ENCODE results near the gene SLC34A3. TPM values are rescaled to one million over a fixed set of nuclear protein-coding genes. Genes with fewer than 3 reads are reported as not detected.

Gene SLC34A3
- total RNA-seq, 1 donor from 2014 or later: not detected

- H3K4me3 ChIP-seq (ENCODE audit: low read depth, low read length): no peak overlapping the region
- DNase-seq (ENCODE audit: low read depth): no peak
- TF ChIP-seq CTCF (conservative IDR thresholded peaks at IDR 0.05; ENCODE audit: low read depth, low read length): no peak
Measured at GRCh38 chr9:137266585-137267453, 36.1 kb downstream of the SLC34A3 start.

GRCh38 chr9:137267933-137268355, 37.2 kb downstream of the SLC34A3 start:
- TF ChIP-seq CTCF (conservative IDR thresholded peaks at IDR 0.05; ENCODE audit: low read depth, low read length): no peak
- H3K4me3 ChIP-seq (ENCODE audit: low read depth, low read length): no peak overlapping the region
- DNase-seq (ENCODE audit: low read depth): no peak

GRCh38 chr9:137268538-137269201, 38.0 kb downstream of the SLC34A3 start:
- TF ChIP-seq CTCF (conservative IDR thresholded peaks at IDR 0.05; ENCODE audit: low read depth, low read length): no peak
- no peak overlapping the region for H3K4me3 ChIP-seq (ENCODE audit: low read depth, low read length)
- DNase-seq (ENCODE audit: low read depth): no peak

GRCh38 chr9:137269231-137269772, 38.6 kb downstream of the SLC34A3 start:
- H3K4me3 ChIP-seq (ENCODE audit: low read depth, low read length): no peak overlapping the region
- DNase-seq (ENCODE audit: low read depth): no peak
- TF ChIP-seq CTCF (conservative IDR thresholded peaks at IDR 0.05; ENCODE audit: low read depth, low read length): no peak

- DNase-seq (ENCODE audit: low read depth): no peak
- no peak overlapping the region for H3K4me3 ChIP-seq (ENCODE audit: low read depth, low read length)
- no peak for TF ChIP-seq CTCF (conservative IDR thresholded peaks at IDR 0.05; ENCODE audit: low read depth, low read length)
Measured at GRCh38 chr9:137270929-137271695, 40.4 kb downstream of the SLC34A3 start.

GRCh38 chr9:137271696-137272076, 41.0 kb downstream of the SLC34A3 start:
- TF ChIP-seq CTCF (conservative IDR thresholded peaks at IDR 0.05; ENCODE audit: low read depth, low read length): no peak
- H3K4me3 ChIP-seq (ENCODE audit: low read depth, low read length): no peak overlapping the region
- no peak for DNase-seq (ENCODE audit: low read depth)
